Liver (tissue), 9 donors: ENCODE measurements around the gene ALG1. TPM values are rescaled to one million over a fixed set of nuclear protein-coding genes. Genes with fewer than 3 reads are reported as not detected.

ENCODE experiments used
- DNase-seq: peaks from one replicate; pipeline ENCODE4 v3.0.0-alpha.2; 2017; ENCODE audit warnings: low spot score
- H3K27ac ChIP-seq, 2 donors: one replicate each; pipeline ENCODE4 v1.7.0; 2013; ENCODE audit warnings: inconsistent platforms in 2 of 2, low read length in 2 of 2, control low read depth in 1 of 2, low read depth in 1 of 2, mild to moderate bottlenecking in 1 of 2
- H3K27me3 ChIP-seq, 4 donors: one replicate each; pipeline versions ENCODE4 v1.6.1 to v1.7.0; 2013; ENCODE audit warnings: low read length in 3 of 4, inconsistent platforms in 1 of 4, mild to moderate bottlenecking in 1 of 4, moderate library complexity in 1 of 4; ENCODE audit not compliant: control insufficient read depth in 4 of 4, insufficient read depth in 4 of 4
- H3K36me3 ChIP-seq, 4 donors: one replicate each; pipeline versions ENCODE4 v1.6.1 to v1.7.0; 2013; ENCODE audit warnings: low read length in 3 of 4, mild to moderate bottlenecking in 3 of 4, low read depth in 1 of 4, moderate library complexity in 1 of 4; ENCODE audit not compliant: control insufficient read depth in 4 of 4, insufficient read depth in 3 of 4
- H3K4me1 ChIP-seq, 4 donors: one replicate each; pipeline versions ENCODE4 v1.6.1 to v1.7.0; 2013; ENCODE audit warnings: low read length in 3 of 4, mild to moderate bottlenecking in 3 of 4, moderate library complexity in 1 of 4; ENCODE audit not compliant: control insufficient read depth in 4 of 4, insufficient read depth in 4 of 4
- H3K4me3 ChIP-seq, 3 donors: one replicate each; pipeline versions ENCODE4 v1.6.1 to v1.7.0; 2013; ENCODE audit warnings: low read length in 3 of 3, control low read depth in 1 of 3, low read depth in 1 of 3, mild to moderate bottlenecking in 1 of 3
- H3K9ac ChIP-seq, 2 donors: one replicate each; pipeline ENCODE4 v1.7.0; 2013; ENCODE audit warnings: low read length in 2 of 2, mild to moderate bottlenecking in 2 of 2, moderate library complexity in 2 of 2, control low read depth in 1 of 2, low read depth in 1 of 2
- H3K9me3 ChIP-seq, 4 donors: one replicate each; pipeline versions ENCODE4 v1.6.1 to v1.7.0; 2013; ENCODE audit warnings: low read length in 3 of 4; ENCODE audit not compliant: control insufficient read depth in 4 of 4
- ATF3 ChIP-seq: IDR thresholded peaks from 2 replicates; pipeline ENCODE4 v1.6.1; 2016; ENCODE audit warnings: antibody characterized with exemption
- CTCF ChIP-seq: fragments of 150-350 bp; IDR thresholded peaks from 2 replicates; pipeline ENCODE4 v1.5.1; 2017; ENCODE audit warnings: improper control_type of control experiment, low read depth, low read length; ENCODE audit not compliant: missing input control
- EGR1 ChIP-seq, 2 donors: IDR thresholded peaks; 2 replicates each; pipeline ENCODE4 v1.6.1; 2016 to 2018; ENCODE audit warnings: antibody characterized with exemption in 2 of 2, low read depth in 2 of 2
- FOXA1 ChIP-seq: IDR thresholded peaks from 2 replicates; pipeline ENCODE4 v1.6.1; 2016; ENCODE audit warnings: antibody characterized with exemption
- HNF4A ChIP-seq, 2 donors: conservative IDR thresholded peaks; 2 replicates each; pipeline ENCODE4 v1.6.1; 2016; ENCODE audit warnings: antibody characterized with exemption in 2 of 2, mild to moderate bottlenecking in 2 of 2
- HNF4G ChIP-seq: IDR thresholded peaks from 2 replicates; pipeline ENCODE4 v1.6.1; 2016; ENCODE audit warnings: antibody characterized with exemption
- JUND ChIP-seq, 2 donors: IDR thresholded peaks; 2 replicates each; pipeline ENCODE4 v1.6.1; 2016; ENCODE audit warnings: antibody characterized with exemption in 2 of 2
- NR2F2 ChIP-seq: IDR thresholded peaks from 2 replicates; pipeline ENCODE4 v1.6.1; 2016; ENCODE audit warnings: antibody characterized with exemption
- RAD21 ChIP-seq, 2 donors: IDR thresholded peaks; 2 replicates each; pipeline ENCODE4 v1.6.1; 2016; ENCODE audit warnings: antibody characterized with exemption in 2 of 2, mild to moderate bottlenecking in 2 of 2
- REST ChIP-seq: IDR thresholded peaks from 2 replicates; pipeline ENCODE4 v1.6.1; 2016; ENCODE audit warnings: antibody characterized with exemption, mild to moderate bottlenecking
- RXRA ChIP-seq, 2 donors: IDR thresholded peaks; 2 replicates each; pipeline ENCODE4 v1.6.1; 2017 to 2018; ENCODE audit warnings: antibody characterized with exemption in 2 of 2, mild to moderate bottlenecking in 1 of 2
- SP1 ChIP-seq: IDR thresholded peaks from 2 replicates; pipeline ENCODE4 v1.6.1; 2018; ENCODE audit warnings: antibody characterized with exemption, mild to moderate bottlenecking
- TAF1 ChIP-seq: conservative IDR thresholded peaks from 2 replicates; pipeline ENCODE4 v1.6.1; 2016; ENCODE audit warnings: antibody characterized with exemption, mild to moderate bottlenecking
- YY1 ChIP-seq: IDR thresholded peaks from 2 replicates; pipeline ENCODE4 v1.6.1; 2016; ENCODE audit warnings: antibody characterized with exemption, mild to moderate bottlenecking
- ZBTB33 ChIP-seq: IDR thresholded peaks from 2 replicates; pipeline ENCODE4 v1.6.1; 2016; ENCODE audit warnings: antibody characterized with exemption
- whole genome bisulfite sequencing: extraction: QIAGEN DNeasy Blood & Tissue Kit; methylation state at CpG from one replicate; pipeline ENCODE4 v1.1.7; 2013; 5-methylcytosine and 5-hydroxymethylcytosine counted together
- polyA plus RNA-seq, 2 donors: library from polyadenylated mRNA; stranded (reverse) in 1 of 2; unstranded in 1 of 2; fragments of 200-250 nt in 1 of 2; fragments of >200 nt in 1 of 2; fragmentation: Nextera tagmentation in 1 of 2; extraction: Ambion mirVana in 1 of 2; gene quantifications; one replicate each; pipeline versions ENCODE4 v1.2.1 to v1.2.3, GENCODE V29; 2013 to 2015
- total RNA-seq, 2 donors: library from RNA; depleted of rRNA; stranded (reverse); fragments of >200 nt; gene quantifications; one replicate each; pipeline ENCODE4 v1.2.3, GENCODE V29; 2014
- donor health status: healthy.
- donor health status: healthy.
- donor health status: healthy.
- donor health status: healthy.
- donor health status: healthy.

ALG1 gene
- total and polyA plus RNA-seq, 4 donors, result 18.9 to 25.4 (median 20.6) TPM

- TF ChIP-seq ATF3, result no peak
- TF ChIP-seq JUND (IDR thresholded peaks at IDR 0.05), result no peak
- TF ChIP-seq SP1, result no peak
- TF ChIP-seq HNF4G, result no peak
- no peak for TF ChIP-seq YY1
- no peak for TF ChIP-seq HNF4A (conservative IDR thresholded peaks at IDR 0.05)
- no peak for TF ChIP-seq RXRA (IDR thresholded peaks at IDR 0.05)
- no peak for TF ChIP-seq TAF1
- no peak for TF ChIP-seq RAD21 (IDR thresholded peaks at IDR 0.05)
- TF ChIP-seq CTCF, result no peak
- TF ChIP-seq FOXA1, result no peak
- no peak for TF ChIP-seq NR2F2
- TF ChIP-seq REST, result no peak
- no peak for DNase-seq
- WGBS, result 94% methylated on average over 10 of the region's 10 CpGs
Observed at GRCh38 chr16:5045499-5046115, 26.0 kb upstream of the ALG1 start.

GRCh38 chr16:5046914-5047313 lies 24.7 kb upstream of the ALG1 start:
- H3K27me3 ChIP-seq, result no peaks in the 10 kb centered on the region
- H3K4me1 ChIP-seq, result no peaks in the 10 kb centered on the region
- H3K27ac ChIP-seq, result no peak overlapping the region
- no peak overlapping the region for H3K9ac ChIP-seq
- no peaks in the 10 kb centered on the region for H3K36me3 ChIP-seq
- no peaks in the 10 kb centered on the region for H3K9me3 ChIP-seq
- TF ChIP-seq RAD21 (IDR thresholded peaks at IDR 0.05), result no peak
- TF ChIP-seq ZBTB33, result no peak
- TF ChIP-seq REST, result no peak
- TF ChIP-seq FOXA1, result no peak
- no peak for TF ChIP-seq EGR1 (IDR thresholded peaks at IDR 0.05; ENCODE audit: low read depth in 2 of 2)
- DNase-seq, result no peak
- H3K4me3 ChIP-seq, result no peak overlapping the region
- 87% methylated on average over 2 of the region's 2 CpGs for WGBS

More at GRCh38 chr16:5045499-5046115, 26.0 kb upstream of the ALG1 start:
- no peaks in the 10 kb centered on the region for H3K4me1 ChIP-seq
- no peaks in the 10 kb centered on the region for H3K9me3 ChIP-seq
- H3K4me3 ChIP-seq, result no peak overlapping the region
- no peak overlapping the region for H3K27ac ChIP-seq
- H3K27me3 ChIP-seq, result no peaks in the 10 kb centered on the region
- H3K9ac ChIP-seq, result no peak overlapping the region
- H3K36me3 ChIP-seq, result no peaks in the 10 kb centered on the region
